C4-2B (cell line): ENCODE data around the gene KCNJ10.

ENCODE experiments used
- CTCF ChIP-seq: fragments of 450-650 bp; conservative IDR thresholded peaks from 2 replicates; pipeline ENCODE4 v1.5.1; 2017; ENCODE audit warnings: mild to moderate bottlenecking
- ZFX ChIP-seq: fragments of 450-650 bp; IDR thresholded peaks from 2 replicates; pipeline ENCODE4 v1.6.1; 2017

GRCh38 chr1:159970932-159971342 lies 99.0 kb downstream of the KCNJ10 start:
- no peak for TF ChIP-seq CTCF
- no peak for TF ChIP-seq ZFX
